Epidermal melanocyte (primary cell): ENCODE measurements around the gene DNPEP.
"Not testable (repeated sequence)": the region's sequence is repeated elsewhere in the genome, so short reads cannot be mapped to it uniquely, and the experiment has no call there.

Experiments used
- DNase-seq: peaks from one replicate; pipeline ENCODE4 v3.0.0; 2011; ENCODE audit warnings: low spot score; ENCODE audit not compliant: insufficient read length

Gene DNPEP

DNA sequence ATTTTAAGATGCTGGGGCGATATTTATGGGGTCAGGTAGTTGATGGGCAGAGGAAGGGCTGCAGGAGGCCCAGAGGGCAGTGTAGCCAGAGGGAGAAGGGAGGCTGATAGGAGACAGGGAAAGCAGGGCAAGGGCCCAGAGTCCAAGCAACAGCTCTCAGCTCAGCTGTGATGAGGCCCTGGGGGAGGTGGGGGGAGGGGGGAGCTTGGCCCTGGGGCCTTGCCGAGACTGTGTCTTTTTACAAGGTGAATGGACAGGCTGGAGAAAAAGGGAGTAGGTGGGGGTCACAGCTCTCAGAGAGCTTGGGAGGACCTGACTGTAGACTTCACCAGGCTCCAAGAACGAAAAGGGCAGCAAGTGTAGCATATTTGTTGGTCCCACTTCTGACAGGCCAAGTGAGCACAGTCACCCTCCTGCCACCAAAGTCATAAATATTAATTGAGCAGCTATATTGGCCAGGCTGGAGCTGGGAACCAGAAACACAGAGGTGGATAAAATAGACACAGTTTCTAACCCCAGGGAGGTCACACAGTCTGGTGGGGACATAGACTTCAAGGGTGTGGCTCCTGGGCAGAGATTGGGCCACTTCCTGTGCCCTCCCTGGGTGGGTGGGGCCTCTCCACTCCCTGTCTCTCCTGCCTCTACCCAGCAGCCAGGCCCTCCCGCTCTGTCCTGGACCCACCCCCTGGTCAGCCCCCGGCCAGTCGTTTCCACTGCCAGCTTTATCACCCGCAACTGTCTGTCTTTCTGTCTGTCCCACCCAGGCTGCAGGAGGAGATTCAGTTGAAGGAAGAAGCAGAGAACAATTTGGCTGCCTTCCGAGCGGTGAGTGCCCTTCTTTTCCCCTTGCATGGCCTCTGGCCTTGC, 31.9 kb upstream of the DNPEP start:
- DNase-seq, result no peak

DNA sequence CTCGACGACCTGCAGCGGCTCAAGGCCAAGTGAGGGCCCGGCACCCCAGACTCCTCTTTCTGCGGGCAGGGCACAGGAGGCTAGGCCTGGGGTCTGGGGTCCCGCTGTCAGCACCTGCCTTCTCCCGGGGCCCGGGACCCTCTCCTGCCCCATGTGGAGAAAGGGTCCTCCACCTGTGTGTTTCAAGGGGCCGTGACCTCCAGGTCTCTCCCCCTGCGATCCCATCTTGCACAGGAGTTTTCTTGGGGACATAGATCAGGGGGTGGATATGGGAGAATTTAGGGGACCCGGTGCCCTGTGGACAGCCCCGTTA, 31.3 kb upstream of the DNPEP start:
- no peak for DNase-seq

DNA sequence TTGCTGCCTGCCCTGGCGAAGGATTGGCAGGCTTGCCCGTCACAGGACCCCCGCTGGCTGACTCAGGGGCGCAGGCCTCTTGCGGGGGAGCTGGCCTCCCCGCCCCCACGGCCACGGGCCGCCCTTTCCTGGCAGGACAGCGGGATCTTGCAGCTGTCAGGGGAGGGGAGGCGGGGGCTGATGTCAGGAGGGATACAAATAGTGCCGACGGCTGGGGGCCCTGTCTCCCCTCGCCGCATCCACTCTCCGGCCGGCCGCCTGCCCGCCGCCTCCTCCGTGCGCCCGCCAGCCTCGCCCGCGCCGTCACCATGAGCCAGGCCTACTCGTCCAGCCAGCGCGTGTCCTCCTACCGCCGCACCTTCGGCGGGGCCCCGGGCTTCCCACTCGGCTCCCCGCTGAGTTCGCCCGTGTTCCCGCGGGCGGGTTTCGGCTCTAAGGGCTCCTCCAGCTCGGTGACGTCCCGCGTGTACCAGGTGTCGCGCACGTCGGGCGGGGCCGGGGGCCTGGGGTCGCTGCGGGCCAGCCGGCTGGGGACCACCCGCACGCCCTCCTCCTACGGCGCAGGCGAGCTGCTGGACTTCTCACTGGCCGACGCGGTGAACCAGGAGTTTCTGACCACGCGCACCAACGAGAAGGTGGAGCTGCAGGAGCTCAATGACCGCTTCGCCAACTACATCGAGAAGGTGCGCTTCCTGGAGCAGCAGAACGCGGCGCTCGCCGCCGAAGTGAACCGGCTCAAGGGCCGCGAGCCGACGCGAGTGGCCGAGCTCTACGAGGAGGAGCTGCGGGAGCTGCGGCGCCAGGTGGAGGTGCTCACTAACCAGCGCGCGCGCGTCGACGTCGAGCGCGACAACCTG, 30.7 kb upstream of the DNPEP start, which contains the start of gene DES:
TSS of gene DES (plus strand) at position 223 of the 857 bp plus-strand sequence. CDS start at position 309, 86 bp downstream.
- no peak for DNase-seq

DNA sequence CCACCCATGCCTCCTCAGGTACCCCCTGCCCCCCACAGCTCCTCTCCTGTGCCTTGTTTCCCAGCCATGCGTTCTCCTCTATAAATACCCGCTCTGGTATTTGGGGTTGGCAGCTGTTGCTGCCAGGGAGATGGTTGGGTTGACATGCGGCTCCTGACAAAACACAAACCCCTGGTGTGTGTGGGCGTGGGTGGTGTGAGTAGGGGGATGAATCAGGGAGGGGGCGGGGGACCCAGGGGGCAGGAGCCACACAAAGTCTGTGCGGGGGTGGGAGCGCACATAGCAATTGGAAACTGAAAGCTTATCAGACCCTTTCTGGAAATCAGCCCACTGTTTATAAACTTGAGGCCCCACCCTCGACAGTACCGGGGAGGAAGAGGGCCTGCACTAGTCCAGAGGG, 29.7 kb upstream of the DNPEP start:
- no peak for DNase-seq

DNA sequence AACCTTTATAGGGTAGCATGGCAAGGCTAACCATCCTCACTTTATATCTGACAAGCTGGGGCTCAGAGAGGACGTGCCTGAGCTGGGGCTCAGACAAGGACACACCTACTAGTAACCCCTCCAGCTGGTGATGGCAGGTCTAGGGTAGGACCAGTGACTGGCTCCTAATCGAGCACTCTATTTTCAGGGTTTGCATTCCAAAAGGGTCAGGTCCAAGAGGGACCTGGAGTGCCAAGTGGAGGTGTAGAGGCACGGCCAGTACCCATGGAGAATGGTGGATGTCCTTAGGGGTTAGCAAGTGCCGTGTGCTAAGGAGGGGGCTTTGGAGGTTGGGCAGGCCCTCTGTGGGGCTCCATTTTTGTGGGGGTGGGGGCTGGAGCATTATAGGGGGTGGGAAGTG, 29.2 kb upstream of the DNPEP start:
- DNase-seq, result no peak

DNA sequence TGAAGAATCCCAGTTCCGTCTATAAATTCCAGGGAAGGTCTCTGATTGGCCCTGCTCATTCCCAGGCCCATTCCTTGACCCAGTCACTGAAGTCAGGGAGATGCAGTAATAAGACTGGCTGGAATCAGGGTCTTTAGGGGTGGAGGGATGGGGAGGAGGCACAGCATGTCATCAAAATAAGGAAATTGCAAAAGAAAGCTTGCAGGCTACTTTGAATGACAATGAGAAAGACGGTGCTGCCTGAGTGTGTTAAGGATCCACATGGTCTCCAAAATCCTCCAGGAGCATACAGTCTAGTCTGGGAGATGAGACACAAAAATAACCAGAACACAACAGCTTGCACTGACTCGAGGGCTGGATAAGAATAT, 28.5 kb upstream of the DNPEP start:
- no peak for DNase-seq

DNA sequence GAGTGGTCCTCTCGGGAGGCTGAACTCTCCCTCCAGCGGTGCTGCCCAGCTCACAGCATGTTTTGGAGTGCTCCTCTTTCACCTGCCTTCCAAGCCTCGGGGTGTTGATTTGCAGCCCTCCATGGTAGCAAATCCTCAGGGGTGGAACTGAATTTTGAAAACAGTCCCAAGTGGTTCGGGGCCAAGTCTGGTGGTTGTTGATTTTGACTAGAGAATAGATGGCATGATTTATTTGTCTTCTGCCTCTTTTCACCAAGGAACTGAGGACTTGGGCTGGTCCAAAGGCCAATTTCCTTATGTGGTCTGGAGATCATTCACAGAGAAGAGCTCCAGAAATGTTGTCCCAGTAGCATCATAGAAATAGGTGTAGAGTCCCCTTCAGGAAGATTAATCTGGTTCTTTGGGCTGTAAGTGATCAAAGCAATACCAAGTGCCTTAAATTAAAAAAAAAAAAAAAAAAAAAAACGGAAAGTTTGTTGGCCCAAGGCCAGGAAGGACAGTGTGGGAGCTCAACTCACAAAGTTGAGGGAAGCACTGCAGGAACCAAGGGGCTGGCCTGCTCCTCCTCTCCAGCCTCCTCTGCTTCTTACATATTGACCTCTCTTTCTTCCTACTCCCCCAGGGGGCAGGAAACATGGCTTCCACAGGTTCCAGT, 28.0 kb upstream of the DNPEP start:
- DNase-seq, result no peak

DNA sequence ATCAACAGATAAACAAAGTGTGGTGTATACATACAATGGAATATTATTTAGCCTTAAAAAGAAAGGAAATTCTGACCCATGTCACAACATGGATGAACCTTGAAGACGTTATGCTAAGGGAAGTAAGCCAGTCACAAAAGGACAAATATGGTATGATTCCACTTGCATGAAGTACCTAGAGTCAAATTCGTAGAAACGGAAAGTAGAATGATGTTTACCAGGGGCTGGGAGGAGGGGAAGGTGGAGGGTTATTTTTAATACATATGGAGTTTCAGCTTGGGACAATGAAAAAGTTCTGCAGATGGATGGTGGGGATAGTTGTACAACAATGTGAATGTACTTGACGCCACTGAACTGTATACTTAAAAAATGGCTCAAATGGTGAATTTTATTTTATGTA, 27.1 kb upstream of the DNPEP start:
- no peak for DNase-seq

DNA sequence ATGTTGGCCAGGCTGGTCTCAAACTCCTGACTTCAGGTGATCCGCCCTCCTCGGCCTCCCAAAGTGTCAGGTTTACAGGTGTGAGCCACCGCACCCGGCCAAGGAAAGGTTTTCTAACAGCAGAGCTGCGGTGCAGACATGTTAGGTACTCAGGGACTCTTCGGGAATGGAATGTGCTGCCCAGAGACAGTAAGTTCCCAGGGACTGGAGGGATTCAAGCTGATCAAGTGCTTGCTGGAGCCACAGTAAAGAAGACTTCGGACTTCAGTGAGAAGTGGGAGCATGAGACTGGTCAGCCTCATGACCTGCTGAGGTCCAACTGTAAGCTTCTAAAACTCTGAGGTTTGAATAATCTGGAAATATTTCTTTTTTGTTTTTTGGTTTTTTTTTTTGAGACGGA, 22.7 kb upstream of the DNPEP start:
- no peak for DNase-seq

DNA sequence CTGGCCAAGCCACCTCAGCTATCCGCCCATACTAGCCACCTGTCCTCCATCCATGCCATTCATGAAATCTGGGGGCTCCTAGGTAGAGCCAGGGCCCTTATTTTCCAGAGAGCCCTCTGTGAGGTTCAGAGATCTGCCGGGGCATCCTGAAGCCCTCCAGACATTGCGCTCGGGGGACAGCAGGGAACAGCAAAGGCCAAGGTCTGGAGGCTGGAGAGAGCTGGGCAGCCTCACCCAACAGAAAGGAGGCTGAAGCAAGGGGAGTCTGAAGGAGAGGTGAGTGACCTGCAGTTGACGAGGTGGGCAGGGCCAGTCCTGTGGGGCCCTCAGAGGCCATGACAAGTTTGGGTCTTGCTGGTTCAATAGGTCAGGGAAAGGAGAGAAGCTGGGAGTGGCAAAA, 21.9 kb upstream of the DNPEP start:
- DNase-seq, result no peak

DNA sequence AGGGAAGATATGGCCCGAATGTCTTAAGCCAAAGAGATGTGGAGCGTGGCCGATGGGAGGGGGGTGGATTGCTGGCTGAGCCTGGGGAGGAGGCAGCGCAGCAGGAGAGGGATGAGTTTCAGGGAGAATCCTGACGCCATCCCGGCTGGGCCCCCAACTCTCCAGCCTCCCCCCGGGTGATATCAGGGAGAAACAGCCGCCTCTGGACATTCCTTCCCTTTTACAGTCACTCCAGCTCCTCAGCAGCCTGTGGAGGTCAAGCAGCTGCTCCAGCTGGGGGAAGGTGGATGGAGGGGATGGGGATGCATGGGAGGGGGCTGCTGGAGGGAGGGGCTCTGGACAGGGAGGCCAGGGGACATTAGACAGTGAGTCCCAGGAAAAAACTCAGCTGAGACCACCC, 20.9 kb upstream of the DNPEP start:
- DNase-seq, result no peak

DNA sequence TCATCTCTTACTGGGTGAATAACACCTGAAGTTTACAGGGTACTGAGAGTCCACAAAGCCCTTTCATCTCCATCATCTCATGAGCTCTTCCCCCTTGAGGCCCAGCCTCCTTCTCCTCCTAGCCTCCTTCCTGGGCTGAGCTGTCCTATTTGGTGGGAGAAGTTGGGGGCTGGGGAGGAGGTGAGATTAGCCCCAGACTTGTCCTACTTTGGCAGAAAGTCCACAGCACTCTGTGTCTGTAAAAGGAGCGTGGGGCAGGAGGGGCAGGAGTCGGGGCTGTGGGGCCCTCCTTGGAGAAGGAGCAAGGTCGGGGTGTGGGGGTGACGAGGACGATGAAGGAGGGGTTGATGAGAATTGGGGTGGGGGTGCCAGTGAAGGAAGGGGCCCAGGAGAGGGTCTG, 20.5 kb upstream of the DNPEP start:
- DNase-seq, result no peak

DNA sequence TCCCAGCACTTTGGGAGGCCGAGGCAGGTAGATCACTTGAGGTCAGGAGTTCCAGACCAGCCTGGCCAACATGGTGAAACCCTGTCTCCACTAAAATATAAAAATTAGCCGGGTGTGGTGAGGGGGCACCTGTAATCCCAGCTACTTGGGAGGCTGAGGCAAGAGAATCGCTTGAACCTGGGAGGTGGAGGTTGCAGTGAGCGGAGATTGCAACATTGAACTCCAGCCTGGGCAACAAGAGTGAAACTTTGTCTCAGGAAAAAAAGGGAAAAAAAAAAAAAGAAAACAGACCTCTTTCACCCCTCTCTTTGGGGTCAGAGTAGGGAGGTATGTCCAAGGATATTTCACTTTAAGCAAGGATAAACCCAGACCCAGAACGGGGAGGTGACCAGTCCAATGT, 19.6 kb upstream of the DNPEP start:
- DNase-seq, result not testable (repeated sequence)

DNA sequence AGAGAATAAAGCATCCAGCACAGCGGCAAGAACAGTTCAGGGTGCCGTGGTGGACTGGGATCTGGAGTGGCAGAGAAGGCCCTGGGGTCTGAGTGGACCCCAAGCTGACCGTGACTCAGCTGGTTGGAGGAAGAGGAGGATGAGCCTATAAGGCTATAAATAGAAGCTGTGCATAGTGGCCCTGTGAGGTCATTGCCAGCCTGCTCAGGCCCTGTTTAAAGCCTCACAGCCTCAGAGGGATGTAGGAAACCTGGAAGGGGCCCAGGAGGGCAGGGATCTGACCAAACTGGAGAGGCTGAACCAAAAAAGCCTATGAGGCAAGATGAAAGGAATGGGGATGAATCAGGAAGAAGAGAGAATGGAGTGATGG, 19.1 kb upstream of the DNPEP start:
- DNase-seq, result no peak

DNA sequence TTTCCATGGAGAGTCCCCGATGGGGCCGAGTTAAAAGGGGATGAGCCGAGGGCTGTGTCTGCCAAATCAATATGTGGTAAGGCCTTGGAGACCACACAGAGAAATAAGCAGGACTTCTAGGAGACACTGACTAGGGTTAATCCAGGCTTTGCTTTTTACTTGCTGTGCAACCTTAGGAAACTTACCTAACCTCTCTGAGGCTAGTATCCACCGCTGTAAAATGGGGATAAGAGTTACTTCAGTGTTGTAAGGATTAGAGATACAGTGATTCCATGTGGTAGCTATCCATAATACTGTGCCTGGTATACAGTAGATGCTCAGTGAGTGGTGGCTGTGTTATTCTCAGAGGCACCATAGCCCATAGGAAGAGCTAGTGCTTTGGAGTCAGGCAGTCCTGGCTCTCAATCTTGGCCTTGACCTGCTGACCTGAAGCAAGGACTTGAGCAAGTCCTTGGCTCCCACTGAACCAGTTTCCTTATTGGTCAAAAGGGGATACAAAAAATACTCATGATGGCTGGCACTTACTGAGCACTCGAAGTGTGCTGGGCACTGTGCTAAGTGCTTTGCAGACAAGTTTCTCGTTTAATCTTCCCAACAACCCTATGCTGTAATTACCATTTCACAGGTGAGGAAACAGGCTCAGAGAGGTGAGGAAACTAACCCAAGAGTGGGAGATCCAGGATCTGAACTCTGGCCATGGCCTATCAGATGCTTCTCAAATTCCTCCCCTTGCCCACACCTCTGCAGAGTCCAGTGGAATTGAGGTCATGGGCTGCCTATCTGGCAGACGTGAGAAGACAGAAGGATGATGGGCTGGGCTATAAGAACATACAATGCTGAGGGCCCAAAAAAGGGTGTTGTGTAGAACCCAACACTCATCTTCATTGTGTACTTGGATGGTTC, 18.5 kb upstream of the DNPEP start:
- DNase-seq, result no peak

DNA sequence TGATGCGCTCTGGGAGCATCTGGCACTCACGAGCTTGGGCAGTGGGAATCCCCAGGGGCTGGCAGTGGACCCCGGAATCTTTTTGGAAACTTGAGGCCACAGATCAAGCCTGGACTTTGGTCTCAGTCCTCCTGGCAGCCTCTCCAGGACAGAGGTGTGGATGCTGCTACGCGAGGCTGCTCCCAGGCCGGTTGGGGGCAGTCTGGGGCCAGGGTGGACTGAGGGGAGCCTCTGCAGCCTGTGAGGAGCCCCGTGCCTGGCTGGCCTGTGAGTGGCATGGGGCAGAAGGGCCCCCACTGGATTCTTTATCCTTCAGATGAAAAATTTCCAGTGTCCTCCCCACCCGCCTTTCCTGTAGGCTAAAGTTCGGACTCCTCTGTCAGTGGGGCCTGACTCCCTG, 17.7 kb upstream of the DNPEP start:
- no peak for DNase-seq

DNA sequence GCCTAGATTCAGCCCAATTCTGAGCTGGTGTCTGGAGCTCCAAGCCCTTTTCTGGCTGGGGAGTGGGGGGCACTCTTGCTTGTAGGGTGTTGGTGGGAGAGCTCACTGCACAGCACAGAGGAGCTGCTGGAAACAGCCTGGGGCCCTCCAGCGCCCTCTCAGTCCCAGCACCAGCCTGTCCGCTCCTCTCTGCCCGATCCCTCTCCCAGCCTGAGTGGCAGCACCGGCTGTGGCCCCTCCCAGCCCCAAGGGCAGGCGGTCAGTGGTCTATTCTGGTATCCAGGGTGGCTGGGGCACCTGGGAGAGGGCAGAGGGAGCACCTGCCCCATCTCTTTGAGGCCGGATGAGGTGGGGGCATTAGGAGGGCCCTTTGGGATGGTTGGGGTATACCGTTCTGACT, 17.2 kb upstream of the DNPEP start:
- no peak for DNase-seq

DNA sequence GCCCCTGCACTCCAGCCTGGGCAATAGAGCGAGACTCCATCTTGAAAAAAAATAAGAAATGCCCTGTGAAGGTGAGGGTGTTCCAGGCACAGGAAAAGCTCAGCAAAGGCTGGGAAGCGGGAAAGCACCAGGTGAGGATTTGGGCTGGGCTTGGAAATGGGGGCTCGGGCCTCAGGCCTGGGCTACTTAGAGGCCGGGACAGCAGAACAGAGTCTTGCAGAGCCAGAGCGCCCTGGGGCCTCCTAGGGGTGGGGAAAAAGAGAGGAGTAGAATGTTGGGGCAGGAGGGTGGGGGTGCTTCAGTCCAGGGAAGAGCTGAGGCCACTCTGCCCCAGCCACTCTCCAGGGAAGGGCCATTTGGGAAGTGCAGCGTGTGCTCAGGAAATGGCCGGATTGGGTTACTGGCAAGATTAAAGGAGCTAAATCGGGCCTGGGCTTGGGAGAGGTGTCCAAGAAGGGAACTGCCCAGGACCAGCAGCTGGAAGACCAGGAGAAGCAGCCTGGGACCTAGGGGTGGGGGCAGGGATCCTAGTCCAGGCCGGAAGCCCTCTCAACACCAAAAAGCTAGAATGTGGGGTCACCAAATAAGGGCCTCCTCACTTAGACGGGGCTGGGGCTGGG, 16.7 kb upstream of the DNPEP start:
- no peak for DNase-seq

DNA sequence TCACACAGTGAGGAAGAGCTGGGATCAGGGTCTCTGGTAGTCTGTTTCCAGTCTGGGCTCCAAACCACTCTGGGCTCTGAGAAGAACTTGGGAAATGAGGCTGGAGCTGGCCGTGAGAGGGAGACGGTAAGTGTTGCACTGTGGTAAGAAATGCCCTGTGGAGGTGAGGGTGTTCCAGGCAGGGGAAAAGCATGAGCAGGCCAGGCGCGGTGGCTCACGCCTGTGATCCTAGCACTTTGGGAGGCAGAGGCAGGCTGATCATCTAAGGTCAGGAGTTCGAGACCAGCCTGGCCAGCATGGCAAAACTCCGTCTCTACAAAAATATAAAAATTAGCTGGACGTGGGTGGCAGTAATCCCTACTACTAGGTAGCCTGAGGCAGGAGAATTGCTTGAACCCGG, 16.1 kb upstream of the DNPEP start:
- no peak for DNase-seq

DNA sequence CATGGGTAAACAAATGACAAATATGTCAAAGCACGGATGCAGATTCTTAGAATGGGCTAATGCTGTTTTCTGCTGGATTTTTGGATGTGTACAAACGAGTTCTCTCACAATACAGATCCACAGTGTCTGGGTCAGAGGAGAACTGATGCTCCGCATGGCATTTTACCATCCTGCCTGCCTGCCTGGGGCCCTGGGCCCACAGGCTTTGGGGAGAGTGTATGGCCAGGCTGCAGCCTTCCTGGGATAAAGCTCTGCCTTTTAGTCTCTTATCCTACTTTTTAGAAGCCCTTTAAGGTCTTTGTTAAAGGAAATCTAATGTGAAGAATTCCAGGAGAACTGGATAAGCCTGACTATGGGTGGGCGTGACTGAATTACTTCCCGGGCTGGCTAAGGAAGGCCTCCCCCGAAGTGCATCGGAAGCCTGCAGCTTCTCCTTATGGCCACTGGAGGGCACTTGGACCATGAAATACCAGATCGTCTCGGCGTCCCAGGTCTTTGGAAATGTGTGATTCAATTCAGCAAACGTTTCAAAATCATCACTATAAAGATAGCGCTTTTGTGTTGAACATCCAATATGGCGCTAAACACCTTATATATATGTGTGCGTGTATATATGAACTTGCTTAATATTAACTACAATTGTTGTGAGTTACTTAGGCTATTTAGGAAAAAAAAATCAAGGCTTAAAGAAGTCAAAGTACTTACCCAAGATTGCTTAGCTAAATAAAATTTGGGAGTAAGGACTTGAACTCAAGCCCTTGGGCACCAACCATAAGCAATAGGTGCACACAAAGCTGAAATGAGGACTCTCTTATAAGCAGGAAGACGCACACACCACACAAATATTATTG, 15.2 kb upstream of the DNPEP start:
- DNase-seq, result peak; percentile 84
